Nephron progenitor cell (in vitro differentiated cells): ENCODE data around the gene TARDBP.
A peak's percentile ranks its signal among the peaks of the same experiment; 100 is the strongest.
"Not testable (repeated sequence)": the region's sequence is repeated elsewhere in the genome, so short reads cannot be mapped to it uniquely, and the experiment has no call there.

Source experiments
- DNase-seq: peaks from one replicate; pipeline ENCODE4 v3.0.0; 2021
- H3K27ac Mint-ChIP-seq: 2 replicates; pipeline ENCODE4 v1.8.0; 2021; ENCODE audit warnings: mild to moderate bottlenecking, moderate library complexity, mixed read lengths
- H3K27me3 Mint-ChIP-seq: 2 replicates; pipeline ENCODE4 v1.8.0; 2021; ENCODE audit warnings: mild to moderate bottlenecking, low read depth, mixed read lengths; ENCODE audit not compliant: poor library complexity
- H3K36me3 Mint-ChIP-seq: 2 replicates; pipeline ENCODE4 v1.8.0; 2021; ENCODE audit warnings: low read depth, mixed read lengths
- H3K4me1 Mint-ChIP-seq: 2 replicates; pipeline ENCODE4 v1.8.0; 2021; ENCODE audit warnings: mixed read lengths
- H3K4me3 Mint-ChIP-seq: 2 replicates; pipeline ENCODE4 v1.8.0; 2021; ENCODE audit warnings: mild to moderate bottlenecking, moderate library complexity, mixed read lengths
- H3K9me3 Mint-ChIP-seq: 2 replicates; pipeline ENCODE4 v1.8.0; 2021; ENCODE audit warnings: mild to moderate bottlenecking, moderate library complexity, mixed read lengths
- CTCF ChIP-seq: fragments of 200-600 bp; sonication (generic); IDR thresholded peaks from 2 replicates; pipeline ENCODE4 v1.5.0; 2021; ENCODE audit warnings: antibody characterized with exemption

TARDBP gene

GRCh38 chr1:11058595-11059154 lies 46.2 kb downstream of the TARDBP start:
- TF ChIP-seq CTCF, result no peak
- no peaks in the 10 kb centered on the region for H3K9me3 Mint-ChIP-seq
- peak overlapping the region; percentile 96 for H3K4me3 Mint-ChIP-seq
- no peaks in the 10 kb centered on the region for H3K27me3 Mint-ChIP-seq
- H3K4me1 Mint-ChIP-seq, result peaks cover 31% of the 10 kb centered on the region
- peaks cover 25% of the 10 kb centered on the region for H3K36me3 Mint-ChIP-seq
- DNase-seq, result no peak
- no peak overlapping the region for H3K27ac Mint-ChIP-seq

GRCh38 chr1:11059155-11059967 lies 46.9 kb downstream of the TARDBP start:
- peaks cover 30% of the 10 kb centered on the region for H3K36me3 Mint-ChIP-seq
- no peak overlapping the region for H3K27ac Mint-ChIP-seq
- H3K9me3 Mint-ChIP-seq, result no peaks in the 10 kb centered on the region
- H3K27me3 Mint-ChIP-seq, result no peaks in the 10 kb centered on the region
- no peak for TF ChIP-seq CTCF
- no peak for DNase-seq
- H3K4me1 Mint-ChIP-seq, result peaks cover 31% of the 10 kb centered on the region
- peak overlapping the region; percentile 96 for H3K4me3 Mint-ChIP-seq

- Mint-ChIP-seq H3K27me3 (no peaks in the 10 kb centered on the region), H3K36me3 (peaks cover 35% of the 10 kb centered on the region), H3K4me1 (peaks cover 31% of the 10 kb centered on the region), H3K4me3 (peak within 1 kb of the TSS; percentile 96), H3K27ac (peak within 1 kb of the TSS; percentile 19), H3K9me3 (no peaks in the 10 kb centered on the region)
- TF ChIP-seq CTCF, result no peak
- peak; percentile 94 for DNase-seq
Observed at GRCh38 chr1:11059968-11060830, 47.7 kb downstream of the TARDBP start, which contains the start of gene SRM. Gene SRM, minus strand, starts transcription at chr1:11060018. Its CDS starts 75 bp downstream, at chr1:11059943.

- Mint-ChIP-seq H3K36me3 (peaks cover 50% of the 10 kb centered on the region), H3K27ac (peak overlapping the region; percentile 82), H3K4me3 (no peak overlapping the region), H3K9me3 (no peaks in the 10 kb centered on the region), H3K4me1 (peaks cover 31% of the 10 kb centered on the region), H3K27me3 (no peaks in the 10 kb centered on the region)
- TF ChIP-seq CTCF, result no peak
- no peak for DNase-seq
Observed at GRCh38 chr1:11061652-11062365, 49.4 kb downstream of the TARDBP start.

GRCh38 chr1:11062965-11063401 lies 50.5 kb downstream of the TARDBP start:
- no peak for DNase-seq
- H3K4me3 Mint-ChIP-seq, result no peak overlapping the region
- no peaks in the 10 kb centered on the region for H3K9me3 Mint-ChIP-seq
- TF ChIP-seq CTCF, result no peak
- peaks cover 50% of the 10 kb centered on the region for H3K36me3 Mint-ChIP-seq
- no peak overlapping the region for H3K27ac Mint-ChIP-seq
- H3K27me3 Mint-ChIP-seq, result no peaks in the 10 kb centered on the region
- H3K4me1 Mint-ChIP-seq, result peaks cover 31% of the 10 kb centered on the region

GRCh38 chr1:11063937-11064537 lies 51.6 kb downstream of the TARDBP start:
- H3K9me3 Mint-ChIP-seq, H3K27ac Mint-ChIP-seq, H3K27me3 Mint-ChIP-seq, DNase-seq, H3K4me3 Mint-ChIP-seq: not testable (repeated sequence)
- Mint-ChIP-seq H3K36me3 (peaks cover 55% of the 10 kb centered on the region), H3K4me1 (peaks cover 26% of the 10 kb centered on the region)
